ENCODE results near the gene ARHGAP15.

ARHGAP15 gene

GRCh38 chr2:143177096-143177786 lies 48.0 kb downstream of the ARHGAP15 start:
- Histone ChIP-seq H3K27ac (ENCODE audit: low read length) (peak overlapping the region; percentile 19), H3K4me1 (ENCODE audit: control insufficient read depth in 1 of 2, insufficient read depth in 2 of 2, low read length in 2 of 2) (no peaks in the 10 kb centered on the region), H3K36me3 (ENCODE audit: control insufficient read depth in 1 of 2, insufficient read depth in 2 of 2, low read length in 2 of 2) (no peaks in the 10 kb centered on the region), H3K4me3 (ENCODE audit: low read depth in 1 of 2, low read length in 2 of 2) (peak overlapping the region in 1 of 2 donors; percentile 40), H3K9me3 (ENCODE audit: control insufficient read depth in 1 of 2, low read length in 2 of 2) (peaks cover 0 to 6% of the 10 kb centered on the region in 2 donors), H3K27me3 (ENCODE audit: low read depth, low read length) (no peaks in the 10 kb centered on the region)

GRCh38 chr2:143181494-143181893 lies 52.3 kb downstream of the ARHGAP15 start:
- no peaks in the 10 kb centered on the region for H3K36me3 ChIP-seq (ENCODE audit: control insufficient read depth in 1 of 2, insufficient read depth in 2 of 2, low read length in 2 of 2)

GRCh38 chr2:143182649-143183048 lies 53.4 kb downstream of the ARHGAP15 start:
- Histone ChIP-seq H3K36me3 (ENCODE audit: control insufficient read depth in 1 of 2, insufficient read depth in 2 of 2, low read length in 2 of 2) (no peaks in the 10 kb centered on the region), H3K27me3 (ENCODE audit: low read depth, low read length) (no peaks in the 10 kb centered on the region), H3K4me1 (ENCODE audit: control insufficient read depth in 1 of 2, insufficient read depth in 2 of 2, low read length in 2 of 2) (no peaks in the 10 kb centered on the region), H3K4me3 (ENCODE audit: low read depth in 1 of 2, low read length in 2 of 2) (no peak overlapping the region), H3K27ac (ENCODE audit: low read length) (no peak overlapping the region), H3K9me3 (ENCODE audit: control insufficient read depth in 1 of 2, low read length in 2 of 2) (peaks cover 0 to 6% of the 10 kb centered on the region in 2 donors)

More at GRCh38 chr2:143181494-143181893, 52.3 kb downstream of the ARHGAP15 start:
- Histone ChIP-seq H3K27ac (ENCODE audit: low read length) (no peak overlapping the region), H3K4me1 (ENCODE audit: control insufficient read depth in 1 of 2, insufficient read depth in 2 of 2, low read length in 2 of 2) (no peaks in the 10 kb centered on the region), H3K4me3 (ENCODE audit: low read depth in 1 of 2, low read length in 2 of 2) (no peak overlapping the region), H3K27me3 (ENCODE audit: low read depth, low read length) (no peaks in the 10 kb centered on the region), H3K9me3 (ENCODE audit: control insufficient read depth in 1 of 2, low read length in 2 of 2) (peaks cover 0 to 6% of the 10 kb centered on the region in 2 donors)

GRCh38 chr2:143183804-143184463 lies 54.7 kb downstream of the ARHGAP15 start:
- Histone ChIP-seq H3K4me3 (ENCODE audit: low read depth in 1 of 2, low read length in 2 of 2) (no peak overlapping the region), H3K27me3 (ENCODE audit: low read depth, low read length) (no peaks in the 10 kb centered on the region), H3K36me3 (ENCODE audit: control insufficient read depth in 1 of 2, insufficient read depth in 2 of 2, low read length in 2 of 2) (no peaks in the 10 kb centered on the region), H3K27ac (ENCODE audit: low read length) (no peak overlapping the region), H3K4me1 (ENCODE audit: control insufficient read depth in 1 of 2, insufficient read depth in 2 of 2, low read length in 2 of 2) (no peaks in the 10 kb centered on the region), H3K9me3 (ENCODE audit: control insufficient read depth in 1 of 2, low read length in 2 of 2) (peaks cover 0 to 6% of the 10 kb centered on the region in 2 donors)

- H3K27ac ChIP-seq (ENCODE audit: low read length): no peak overlapping the region
These were observed 57.7 kb downstream of the ARHGAP15 start for GRCh38 chr2:143186876-143187275.

GRCh38 chr2:143190431-143190830 lies 61.2 kb downstream of the ARHGAP15 start:
- H3K27me3 ChIP-seq (ENCODE audit: low read depth, low read length): no peaks in the 10 kb centered on the region
- no peaks in the 10 kb centered on the region for H3K36me3 ChIP-seq (ENCODE audit: control insufficient read depth in 1 of 2, insufficient read depth in 2 of 2, low read length in 2 of 2)
- H3K4me3 ChIP-seq (ENCODE audit: low read depth in 1 of 2, low read length in 2 of 2): no peak overlapping the region
- H3K9me3 ChIP-seq (ENCODE audit: control insufficient read depth in 1 of 2, low read length in 2 of 2): no peaks in the 10 kb centered on the region
- no peak overlapping the region for H3K27ac ChIP-seq (ENCODE audit: low read length)
- no peaks in the 10 kb centered on the region for H3K4me1 ChIP-seq (ENCODE audit: control insufficient read depth in 1 of 2, insufficient read depth in 2 of 2, low read length in 2 of 2)

More at GRCh38 chr2:143186876-143187275, 57.7 kb downstream of the ARHGAP15 start:
- Histone ChIP-seq H3K4me3 (ENCODE audit: low read depth in 1 of 2, low read length in 2 of 2) (no peak overlapping the region), H3K4me1 (ENCODE audit: control insufficient read depth in 1 of 2, insufficient read depth in 2 of 2, low read length in 2 of 2) (no peaks in the 10 kb centered on the region), H3K27me3 (ENCODE audit: low read depth, low read length) (no peaks in the 10 kb centered on the region), H3K36me3 (ENCODE audit: control insufficient read depth in 1 of 2, insufficient read depth in 2 of 2, low read length in 2 of 2) (no peaks in the 10 kb centered on the region), H3K9me3 (ENCODE audit: control insufficient read depth in 1 of 2, low read length in 2 of 2) (no peaks in the 10 kb centered on the region)

- Histone ChIP-seq H3K27ac (ENCODE audit: low read length) (no peak overlapping the region), H3K4me1 (ENCODE audit: control insufficient read depth in 1 of 2, insufficient read depth in 2 of 2, low read length in 2 of 2) (no peaks in the 10 kb centered on the region), H3K4me3 (ENCODE audit: low read depth in 1 of 2, low read length in 2 of 2) (no peak overlapping the region), H3K27me3 (ENCODE audit: low read depth, low read length) (no peaks in the 10 kb centered on the region), H3K36me3 (ENCODE audit: control insufficient read depth in 1 of 2, insufficient read depth in 2 of 2, low read length in 2 of 2) (no peaks in the 10 kb centered on the region), H3K9me3 (ENCODE audit: control insufficient read depth in 1 of 2, low read length in 2 of 2) (no peaks in the 10 kb centered on the region)
These were observed 62.9 kb downstream of the ARHGAP15 start for GRCh38 chr2:143192106-143192505.

GRCh38 chr2:143192716-143193115 lies 63.5 kb downstream of the ARHGAP15 start:
- Histone ChIP-seq H3K9me3 (ENCODE audit: control insufficient read depth in 1 of 2, low read length in 2 of 2) (no peaks in the 10 kb centered on the region), H3K4me3 (ENCODE audit: low read depth in 1 of 2, low read length in 2 of 2) (no peak overlapping the region), H3K27me3 (ENCODE audit: low read depth, low read length) (no peaks in the 10 kb centered on the region), H3K27ac (ENCODE audit: low read length) (no peak overlapping the region), H3K4me1 (ENCODE audit: control insufficient read depth in 1 of 2, insufficient read depth in 2 of 2, low read length in 2 of 2) (no peaks in the 10 kb centered on the region), H3K36me3 (ENCODE audit: control insufficient read depth in 1 of 2, insufficient read depth in 2 of 2, low read length in 2 of 2) (no peaks in the 10 kb centered on the region)

- H3K27ac ChIP-seq (ENCODE audit: low read length): no peak overlapping the region
- no peak overlapping the region for H3K4me3 ChIP-seq (ENCODE audit: low read depth in 1 of 2, low read length in 2 of 2)
These were observed 63.9 kb downstream of the ARHGAP15 start for GRCh38 chr2:143193121-143193520.

GRCh38 chr2:143195511-143195910 lies 66.3 kb downstream of the ARHGAP15 start:
- Histone ChIP-seq H3K4me3 (ENCODE audit: low read depth in 1 of 2, low read length in 2 of 2) (no peak overlapping the region), H3K27me3 (ENCODE audit: low read depth, low read length) (no peaks in the 10 kb centered on the region), H3K27ac (ENCODE audit: low read length) (no peak overlapping the region), H3K36me3 (ENCODE audit: control insufficient read depth in 1 of 2, insufficient read depth in 2 of 2, low read length in 2 of 2) (no peaks in the 10 kb centered on the region), H3K9me3 (ENCODE audit: control insufficient read depth in 1 of 2, low read length in 2 of 2) (no peaks in the 10 kb centered on the region), H3K4me1 (ENCODE audit: control insufficient read depth in 1 of 2, insufficient read depth in 2 of 2, low read length in 2 of 2) (no peaks in the 10 kb centered on the region)

More at GRCh38 chr2:143193121-143193520, 63.9 kb downstream of the ARHGAP15 start:
- Histone ChIP-seq H3K4me1 (ENCODE audit: control insufficient read depth in 1 of 2, insufficient read depth in 2 of 2, low read length in 2 of 2) (no peaks in the 10 kb centered on the region), H3K9me3 (ENCODE audit: control insufficient read depth in 1 of 2, low read length in 2 of 2) (no peaks in the 10 kb centered on the region), H3K36me3 (ENCODE audit: control insufficient read depth in 1 of 2, insufficient read depth in 2 of 2, low read length in 2 of 2) (no peaks in the 10 kb centered on the region), H3K27me3 (ENCODE audit: low read depth, low read length) (no peaks in the 10 kb centered on the region)

- H3K27ac ChIP-seq (ENCODE audit: low read length): no peak overlapping the region
- no peak overlapping the region for H3K4me3 ChIP-seq (ENCODE audit: low read depth in 1 of 2, low read length in 2 of 2)
- H3K9me3 ChIP-seq (ENCODE audit: control insufficient read depth in 1 of 2, low read length in 2 of 2): peaks cover 0 to 4% of the 10 kb centered on the region in 2 donors
These were observed 74.8 kb downstream of the ARHGAP15 start for GRCh38 chr2:143204062-143204461.

More at GRCh38 chr2:143204062-143204461, 74.8 kb downstream of the ARHGAP15 start:
- H3K36me3 ChIP-seq (ENCODE audit: control insufficient read depth in 1 of 2, insufficient read depth in 2 of 2, low read length in 2 of 2): no peaks in the 10 kb centered on the region
- no peaks in the 10 kb centered on the region for H3K4me1 ChIP-seq (ENCODE audit: control insufficient read depth in 1 of 2, insufficient read depth in 2 of 2, low read length in 2 of 2)
- no peaks in the 10 kb centered on the region for H3K27me3 ChIP-seq (ENCODE audit: low read depth, low read length)

All from muscle layer of duodenum (tissue), 2 donors.